HepG2 (cell line): ENCODE data around the gene LRRTM3. TPM values are rescaled to one million over a fixed set of nuclear protein-coding genes. Genes with fewer than 3 reads are reported as not detected.

Experiments
- ATAC-seq: fragments of 200-7000 bp; cut with Tn5 transposase; 3 replicates; pipeline ENCODE4 v1.9.1; 2020; ENCODE audit warnings: mild to moderate bottlenecking, moderate library complexity
- BruUV-seq: library from RNA; stranded (reverse); fragments of 400-500 nt; replicated peaks from 2 replicates; lab custom pipeline; 2021; lab: Mats Ljungman, UMichigan
- CTCF ChIA-PET: fragments of 300-600 bp; formaldehyde crosslinking; extraction: SDS; loops from one replicate; lab custom pipeline; 2021; ENCODE audit warnings: low total read pairs, inconsistent platforms, low intra/inter-chr PET ratio; lab: Yijun Ruan, JAX
- POLR2A ChIA-PET: fragments of 350-600 bp; sonication (Branson Sonifier 250); formaldehyde crosslinking; loops from one replicate; lab custom pipeline; 2020; ENCODE audit warnings: antibody characterized with exemption, inconsistent platforms; lab: Yijun Ruan, JAX
- DNase-seq: peaks from one replicate; pipeline ENCODE4 v3.0.0-alpha.2; 2015; ENCODE audit warnings: low spot score
- FAIRE-seq: peaks from 3 replicates; lab custom pipeline; 2011; peaks lifted over from hg19 to GRCh38; lab: Jason Lieb, UNC
- H2AFZ ChIP-seq: one replicate; pipeline ENCODE4 v1.6.1; 2011; ENCODE audit warnings: low read length, inconsistent platforms
- H3K27ac ChIP-seq: fragments of 300-600 bp; 3 replicates; pipeline ENCODE4 v1.8.0; 2011; ENCODE audit warnings: mixed run types, mild to moderate bottlenecking, mixed read lengths, low read length, inconsistent platforms; ENCODE audit not compliant: insufficient read depth; ENCODE audit errors: extremely low read length
- H3K27me3 ChIP-seq, 2 experiments: fragments of 200-600 bp in 1 of 2; 2 replicates in 1 of 2; 3 replicates in 1 of 2; pipeline versions ENCODE4 v1.6.0 to v1.8.0; 2011; ENCODE audit warnings: low read length in 2 of 2, mild to moderate bottlenecking in 2 of 2, moderate library complexity in 2 of 2, inconsistent platforms in 1 of 2; ENCODE audit not compliant: insufficient read depth in 2 of 2, control insufficient read depth in 1 of 2
- H3K36me3 ChIP-seq, 2 experiments: fragments of 200-600 bp in 1 of 2; replicated peaks in 1 of 2; 2 replicates in 1 of 2; 3 replicates in 1 of 2; pipeline versions ENCODE4 v1.5.1 to v1.8.0; 2011; ENCODE audit warnings: low read length in 2 of 2, inconsistent platforms in 1 of 2; ENCODE audit not compliant: insufficient read depth in 2 of 2, control insufficient read depth in 1 of 2
- H3K4me1 ChIP-seq: 2 replicates; pipeline ENCODE4 v1.5.1; 2012; ENCODE audit warnings: low read length, inconsistent platforms; ENCODE audit not compliant: insufficient read depth
- H3K4me2 ChIP-seq: 2 replicates; pipeline ENCODE4 v1.6.0; 2011; ENCODE audit warnings: low read depth, low read length, inconsistent platforms
- H3K4me3 ChIP-seq, 3 experiments: fragments of 200-600 bp in 1 of 3; sonication (generic), shearing (Covaris generic) in 1 of 3; replicated peaks in 1 of 3; 2 replicates each; pipeline ENCODE4 v1.5.1; 2011 to 2016; ENCODE audit warnings: low read length in 3 of 3, inconsistent platforms in 2 of 3, low read depth in 2 of 3, mild to moderate bottlenecking in 2 of 3, control low read depth in 1 of 3, mixed read lengths in 1 of 3; ENCODE audit not compliant: insufficient read depth in 1 of 3
- H3K79me2 ChIP-seq: one replicate; pipeline ENCODE4 v1.6.1; 2011; ENCODE audit warnings: low read length, inconsistent platforms; ENCODE audit not compliant: insufficient read depth
- H3K9ac ChIP-seq: 2 replicates; pipeline ENCODE4 v1.6.0; 2011; ENCODE audit warnings: mild to moderate bottlenecking, low read depth, low read length, inconsistent platforms; ENCODE audit not compliant: insufficient read depth
- H3K9me3 ChIP-seq: 2 replicates; pipeline ENCODE4 v1.5.1; 2012; ENCODE audit warnings: mild to moderate bottlenecking, low read length
- H4K20me1 ChIP-seq: 2 replicates; pipeline ENCODE4 v1.6.0; 2011; ENCODE audit warnings: inconsistent platforms, mild to moderate bottlenecking, low read length, moderate library complexity; ENCODE audit not compliant: insufficient read depth
- DBP ChIP-seq: sonication (generic); formaldehyde crosslinking; IDR thresholded peaks from 2 replicates; pipeline ENCODE4 v1.4.0; 2020; ENCODE audit warnings: missing genetic modification reagents; ENCODE audit errors: not compliant biosample characterization
- FOXA1 ChIP-seq, 2 experiments: fragments of 450-650 bp in 1 of 2; sonication (generic) in 1 of 2; formaldehyde crosslinking in 1 of 2; IDR thresholded peaks; 2 replicates each; pipeline versions ENCODE4 v1.4.0 to v1.6.1; 2016 to 2020; ENCODE audit warnings: missing genetic modification reagents in 1 of 2
- MLLT10 ChIP-seq: sonication (generic); formaldehyde crosslinking; IDR thresholded peaks from 2 replicates; pipeline ENCODE4 v1.4.0; 2020; ENCODE audit warnings: missing genetic modification reagents
- MYPOP ChIP-seq: sonication (generic); formaldehyde crosslinking; IDR thresholded peaks from 2 replicates; pipeline ENCODE4 v1.8.1; 2023; ENCODE audit warnings: mild to moderate bottlenecking, moderate library complexity, missing genetic modification reagents
- SMC3 ChIP-seq: IDR thresholded peaks from 2 replicates; pipeline ENCODE4 v1.6.1; 2011; ENCODE audit warnings: low read length, improper control_type of control experiment
- SOX5 ChIP-seq: IDR thresholded peaks from 2 replicates; pipeline ENCODE4 v1.6.1; 2016; ENCODE audit warnings: borderline replicate concordance
- ZBTB33 ChIP-seq: sonication (generic); formaldehyde crosslinking; IDR thresholded peaks from 2 replicates; pipeline ENCODE4 v1.4.0; 2020; ENCODE audit warnings: missing genetic modification reagents
- ZNF256 ChIP-seq: sonication (generic); formaldehyde crosslinking; conservative IDR thresholded peaks from 2 replicates; pipeline ENCODE4 v1.4.0; 2020; ENCODE audit warnings: missing genetic modification reagents
- ZNF354B ChIP-seq: sonication (generic); formaldehyde crosslinking; IDR thresholded peaks from 2 replicates; pipeline ENCODE4 v1.8.0; 2022; ENCODE audit warnings: mild to moderate bottlenecking, missing genetic modification reagents
- WGBS: methylation state at CpG from one replicate; pipeline ENCODE4 v1.1.6; 2017; ENCODE audit warnings: low lambda C conversion rate; 5-methylcytosine and 5-hydroxymethylcytosine counted together
- in situ Hi-C: cut with HindIII; loops from 2 replicates; pipeline ENCODE4 v1.10.0; 2017; ENCODE audit warnings: low pct_unique_long_range_greater_than_20kb; ENCODE audit not compliant: extremely low pct_ligation_motif_present
- intact Hi-C: fragments of 100-400 bp; cut with micrococcal nuclease; formaldehyde crosslinking; loops from one replicate; pipeline ENCODE4 v1.10.0; 2022; ENCODE audit not compliant: unreplicated experiment
- polyA plus RNA-seq, 8 experiments: library from polyadenylated mRNA; depleted of rRNA in 3 of 8; stranded (reverse) in 7 of 8; unstranded in 1 of 8; fragments of >200 nt; fragmentation: Illumina TruSeq in 4 of 8; extraction: Trizol in 4 of 8; gene quantifications; 2 replicates each; pipeline versions ENCODE4 v1.2.1 to v1.2.3, GENCODE V29; 2011 to 2016; ENCODE audit warnings: low read depth in 4 of 8, missing spikeins in 1 of 8, mixed read lengths in 1 of 8; ENCODE audit not compliant: insufficient read depth in 1 of 8
- total RNA-seq, 5 experiments: library from RNA; depleted of rRNA; stranded (reverse); fragments of >200 nt; fragmentation: Illumina TruSeq; extraction: Trizol; gene quantifications; 2 replicates each; pipeline ENCODE4 v1.2.3, GENCODE V29; 2016; ENCODE audit warnings: low read depth in 1 of 5

Gene LRRTM3
- total and polyA plus RNA-seq, 2 of the 13 experiments (the other 11 are each of a cell fraction or from before 2014, with no cell fraction given): not detected

- TF ChIP-seq DBP (CRISPR knock-in tag) (no peak), ZNF354B (CRISPR knock-in tag) (no peak)
- TF ChIP-seq, all 625 proteins: peak for 0
These were observed 15.7 kb downstream of the LRRTM3 start (continued) for GRCh38 chr10:66941491-66941890.

- H3K4me2 ChIP-seq: no peak overlapping the region
- H3K27ac ChIP-seq: no peak overlapping the region
- H3K36me3 ChIP-seq: no peaks in the 10 kb centered on the region
- in situ Hi-C loops (no loop called here), intact Hi-C loops (no loop called here)
- 0% methylated on average over 1 of the region's 1 CpG for WGBS
- H2AFZ ChIP-seq: no peak overlapping the region
- H3K27me3 ChIP-seq: no peaks in the 10 kb centered on the region
- TF ChIP-seq ZNF256 (no peak), MYPOP (no peak), ZBTB33 (CRISPR knock-in tag) (no peak), FOXA1 (IDR thresholded peaks at IDR 0.05) (no peak), FOXA1 (CRISPR knock-in tag; IDR thresholded peaks at IDR 0.05) (no peak), SMC3 (no peak), MLLT10 (CRISPR knock-in tag) (no peak), SOX5 (no peak)
- ChIA-PET CTCF (no interaction called here), POLR2A (no interaction called here)
- FAIRE-seq (no peak), DNase-seq (no peak), ATAC-seq (no peak)
- H3K9me3 ChIP-seq: no peaks in the 10 kb centered on the region
- no TSS peak for BruUV-seq
- no peak overlapping the region for H3K9ac ChIP-seq
- H3K79me2 ChIP-seq: no peaks in the 10 kb centered on the region
- no peaks in the 10 kb centered on the region for H4K20me1 ChIP-seq
- no peaks in the 10 kb centered on the region for H3K4me1 ChIP-seq
- H3K4me3 ChIP-seq: no peak overlapping the region
These were observed 16.6 kb downstream of the LRRTM3 start for GRCh38 chr10:66942407-66942806.
